Aorta (tissue), 5 donors: ENCODE results near the gene SMURF1. TPM values are rescaled to one million over a fixed set of nuclear protein-coding genes. Genes with fewer than 3 reads are reported as not detected.
A peak's percentile ranks its signal among the peaks of the same experiment; 100 is the strongest.

Source experiments
- ATAC-seq: fragments of 200-7000 bp; cut with Tn5 transposase; one replicate; pipeline ENCODE4 v1.9.1; 2022; ENCODE audit warnings: moderate library complexity; ENCODE audit not compliant: low FRiP score
- DNase-seq, 2 donors: peaks; one replicate each; pipeline ENCODE4 v3.0.0-alpha.2; 2020
- H3K27ac ChIP-seq, 2 donors: one replicate each; pipeline ENCODE4 v1.5.1; 2013; ENCODE audit warnings: low read length in 2 of 2, mild to moderate bottlenecking in 2 of 2, moderate library complexity in 2 of 2, control low read depth in 1 of 2, inconsistent platforms in 1 of 2, low read depth in 1 of 2
- H3K27me3 ChIP-seq, 2 donors: one replicate each; pipeline ENCODE4 v1.6.1; 2013; ENCODE audit warnings: control low read depth in 1 of 2, low read length in 1 of 2, mild to moderate bottlenecking in 1 of 2, moderate library complexity in 1 of 2; ENCODE audit not compliant: insufficient read depth in 2 of 2, control insufficient read depth in 1 of 2
- H3K36me3 ChIP-seq, 2 donors: one replicate each; pipeline ENCODE4 v1.6.1; 2013; ENCODE audit warnings: control low read depth in 1 of 2, low read length in 1 of 2, mild to moderate bottlenecking in 1 of 2; ENCODE audit not compliant: insufficient read depth in 2 of 2, control insufficient read depth in 1 of 2
- H3K4me1 ChIP-seq, 2 donors: one replicate each; pipeline ENCODE4 v1.6.1; 2013; ENCODE audit warnings: low read length in 2 of 2, control low read depth in 1 of 2, mild to moderate bottlenecking in 1 of 2, moderate library complexity in 1 of 2; ENCODE audit not compliant: insufficient read depth in 2 of 2, control insufficient read depth in 1 of 2
- H3K4me3 ChIP-seq, 2 donors: one replicate each; pipeline ENCODE4 v1.5.1; 2013; ENCODE audit warnings: low read length in 2 of 2, control low read depth in 1 of 2, mild to moderate bottlenecking in 1 of 2
- H3K9me3 ChIP-seq: one replicate; pipeline ENCODE4 v1.6.1; 2013; ENCODE audit warnings: mild to moderate bottlenecking, low read length; ENCODE audit not compliant: control insufficient read depth
- WGBS, 2 donors: extraction: QIAGEN DNeasy Blood & Tissue Kit; methylation state at CpG; one replicate each; pipeline ENCODE4 v1.1.7; 2013; 5-methylcytosine and 5-hydroxymethylcytosine counted together
- intact Hi-C, 2 donors: fragments of 100-400 bp; cut with DNase I; formaldehyde crosslinking; loops; one replicate each; pipeline versions ENCODE4 v1.14.2 to v1.15.0; 2022
- polyA plus RNA-seq, 2 donors: library from polyadenylated mRNA; stranded (reverse); fragments of 200-250 nt; gene quantifications; one replicate each; pipeline ENCODE4 v1.2.3, GENCODE V29; 2013
- total RNA-seq, 2 donors: library from RNA; stranded (reverse); fragmentation: NEBNext Ultra II Directional; extraction: Animal tissue kit (Norgen Biotek cat#: 25700); gene quantifications; one replicate each; pipeline ENCODE4 v1.2.1, GENCODE V29; 2021
- donor health status: healthy with polysubstance abuse.
- donor health status: Bipolar disorder and iron deficiency.
- donor health status: DM: no; HTN: no; CAD: no.
- donor health status: DM: no; HTN: no; CAD: no.
- donor health status: DM: yes; HTN: yes; CAD: no.

The SMURF1 gene
- total and polyA plus RNA-seq, 4 donors, result 8.1 to 47.9 (median 30.5) TPM

GRCh38 chr7:99031496-99031895, 112.4 kb downstream of the SMURF1 start:
- intact Hi-C loops, result loop anchor here in 1 of 2 donors (10.0 kb wide), 1 partner anchor 373 kb away; the partner anchor contains the start of genes BUD31 and PDAP1
- Histone ChIP-seq H3K4me1 (peaks cover 0 to 4% of the 10 kb centered on the region in 2 donors), H3K36me3 (peaks cover 0 to 12% of the 10 kb centered on the region in 2 donors), H3K4me3 (no peak overlapping the region), H3K27ac (peak overlapping the region; percentile 68 to 78), H3K27me3 (no peaks in the 10 kb centered on the region), H3K9me3 (no peaks in the 10 kb centered on the region)
- 81 to 82% methylated on average over 7 of the region's 7 CpGs for WGBS, 2 donors
- peak in 1 of 2 donors; percentile 35 for DNase-seq
- no peak for ATAC-seq

DNA sequence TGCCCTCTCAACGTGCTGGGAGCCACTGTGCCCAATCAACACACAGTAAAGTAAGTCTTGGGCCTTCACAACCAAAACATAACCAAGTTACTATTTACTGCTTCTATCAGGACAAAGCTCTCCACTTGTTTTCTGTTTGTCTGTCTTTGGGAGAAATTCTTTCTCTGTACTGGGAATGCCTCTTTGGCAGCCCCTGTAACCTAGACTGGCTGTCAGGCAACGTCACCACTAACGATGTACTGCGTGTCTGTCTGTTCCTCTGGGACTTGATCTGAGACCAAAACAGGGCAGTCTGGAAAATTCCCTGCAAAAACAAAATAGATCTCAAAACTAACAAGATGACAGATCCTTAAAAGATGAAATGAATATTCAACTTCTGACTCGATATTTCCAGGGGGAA, 113.0 kb downstream of the SMURF1 start:
- ATAC-seq (peak; percentile 82), DNase-seq (peak in 1 of 2 donors; percentile 61)
- Histone ChIP-seq H3K4me1 (peaks cover 0 to 4% of the 10 kb centered on the region in 2 donors), H3K27ac (peak overlapping the region; percentile 47 to 69), H3K36me3 (peaks cover 0 to 12% of the 10 kb centered on the region in 2 donors), H3K27me3 (no peaks in the 10 kb centered on the region), H3K9me3 (no peaks in the 10 kb centered on the region), H3K4me3 (no peak overlapping the region)
- WGBS, 2 donors, result 3 to 7% methylated on average over 5 of the region's 5 CpGs
- intact Hi-C loops, result loop anchor here in 1 of 2 donors (10.0 kb wide), 1 partner anchor 374 kb away; the partner anchor contains the start of genes BUD31 and PDAP1

DNA sequence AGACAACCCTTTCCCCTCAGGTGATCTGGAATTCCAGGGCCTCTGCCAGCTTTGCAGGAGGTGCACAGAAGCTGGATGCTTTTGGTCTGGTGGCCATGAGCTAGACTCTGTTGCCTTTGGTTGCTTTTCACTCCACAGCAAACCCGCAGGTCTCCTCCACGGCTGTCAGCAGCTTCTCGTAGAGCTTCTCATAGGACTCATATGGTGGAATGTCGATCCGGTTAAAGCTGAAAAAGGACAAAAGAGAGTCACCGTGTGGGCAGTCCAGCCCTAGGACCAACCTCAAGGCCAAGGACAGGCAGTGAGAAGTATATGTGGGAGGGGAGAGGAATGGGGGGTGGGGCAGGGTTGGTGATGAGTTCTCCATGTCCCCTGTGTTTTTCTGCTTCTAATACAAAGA, 113.5 kb downstream of the SMURF1 start:
- H3K4me1 ChIP-seq, result peaks cover 0 to 4% of the 10 kb centered on the region in 2 donors
- DNase-seq (peak in 1 of 2 donors; percentile 35), ATAC-seq (peak; percentile 6)
- intact Hi-C loops, result loop anchor here in 1 of 2 donors (10.0 kb wide), 1 partner anchor 374 kb away; the partner anchor contains the start of genes BUD31 and PDAP1
- no peaks in the 10 kb centered on the region for H3K27me3 ChIP-seq
- WGBS, 2 donors, result 93 to 94% methylated on average over 6 of the region's 6 CpGs
- H3K4me3 ChIP-seq, result no peak overlapping the region
- H3K9me3 ChIP-seq, result no peaks in the 10 kb centered on the region
- peaks cover 0 to 10% of the 10 kb centered on the region in 2 donors for H3K36me3 ChIP-seq
- peak overlapping the region; percentile 47 to 95 for H3K27ac ChIP-seq

GRCh38 chr7:99029466-99030435, 114.2 kb downstream of the SMURF1 start:
- Histone ChIP-seq H3K4me3 (no peak overlapping the region), H3K4me1 (peaks cover 0 to 4% of the 10 kb centered on the region in 2 donors), H3K9me3 (no peaks in the 10 kb centered on the region), H3K27ac (peak overlapping the region; percentile 47 to 95), H3K36me3 (peaks cover 0 to 10% of the 10 kb centered on the region in 2 donors), H3K27me3 (no peaks in the 10 kb centered on the region)
- 91% methylated on average over 9 of the region's 9 CpGs for WGBS, 2 donors
- intact Hi-C loops, result loop anchor here in 1 of 2 donors (10.0 kb wide), 1 partner anchor 375 kb away; the partner anchor contains the start of genes BUD31 and PDAP1
- DNase-seq (peak in 1 of 2 donors; percentile 4), ATAC-seq (no peak)

- ATAC-seq (no peak), DNase-seq (no peak)
- no peak overlapping the region for H3K27ac ChIP-seq
- H3K4me1 ChIP-seq, result peaks cover 0 to 4% of the 10 kb centered on the region in 2 donors
- 94 to 95% methylated on average over 27 of the region's 27 CpGs for WGBS, 2 donors
- no peaks in the 10 kb centered on the region for H3K9me3 ChIP-seq
- H3K36me3 ChIP-seq, result peaks cover 0 to 4% of the 10 kb centered on the region in 2 donors
- H3K27me3 ChIP-seq, result no peaks in the 10 kb centered on the region
- H3K4me3 ChIP-seq, result no peak overlapping the region
- intact Hi-C loops, result no loop called here
Measured at GRCh38 chr7:99028261-99028973, 115.5 kb downstream of the SMURF1 start.

GRCh38 chr7:99027841-99028240, 116.1 kb downstream of the SMURF1 start:
- Histone ChIP-seq H3K4me3 (no peak overlapping the region), H3K27ac (no peak overlapping the region), H3K27me3 (no peaks in the 10 kb centered on the region), H3K36me3 (peaks cover 0 to 4% of the 10 kb centered on the region in 2 donors), H3K9me3 (no peaks in the 10 kb centered on the region), H3K4me1 (peaks cover 0 to 4% of the 10 kb centered on the region in 2 donors)
- DNase-seq, result peak in 1 of 2 donors; percentile 32
- ATAC-seq, result no peak
- 91 to 92% methylated on average over 20 of the region's 20 CpGs for WGBS, 2 donors
- intact Hi-C loops, result no loop called here

GRCh38 chr7:99027241-99027640, 116.7 kb downstream of the SMURF1 start:
- ATAC-seq (no peak), DNase-seq (no peak)
- WGBS, 2 donors, result 52 to 56% methylated on average over 3 of the region's 3 CpGs
- H3K4me3 ChIP-seq, result no peak overlapping the region
- no peaks in the 10 kb centered on the region for H3K9me3 ChIP-seq
- intact Hi-C loops, result no loop called here
- H3K4me1 ChIP-seq, result peaks cover 0 to 4% of the 10 kb centered on the region in 2 donors
- no peaks in the 10 kb centered on the region for H3K27me3 ChIP-seq
- peaks cover 0 to 4% of the 10 kb centered on the region in 2 donors for H3K36me3 ChIP-seq
- no peak overlapping the region for H3K27ac ChIP-seq

DNA sequence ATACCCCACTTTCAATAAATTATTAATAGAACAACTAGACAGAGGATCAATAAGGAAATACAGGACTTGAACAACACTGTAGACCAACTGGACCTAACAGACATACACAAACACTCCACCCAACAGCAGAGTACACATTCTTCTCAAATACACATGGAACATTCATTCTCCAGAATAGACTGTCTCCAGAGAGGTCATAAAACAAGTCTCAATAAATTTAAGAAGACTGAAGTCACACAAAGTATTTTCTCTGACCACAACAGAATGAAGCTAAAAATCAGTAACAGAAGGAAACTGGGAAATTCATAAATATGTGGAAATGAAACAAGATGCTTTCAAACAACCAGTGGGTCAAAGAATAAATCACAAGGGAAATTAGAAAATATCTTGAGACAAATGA, 119.8 kb downstream of the SMURF1 start:
- no peak overlapping the region for H3K27ac ChIP-seq
- intact Hi-C loops, result no loop called here
- H3K27me3 ChIP-seq, result no peaks in the 10 kb centered on the region
- no peak for ATAC-seq
- H3K4me3 ChIP-seq, result no peak overlapping the region
- peaks cover 0 to 4% of the 10 kb centered on the region in 2 donors for H3K4me1 ChIP-seq
- H3K36me3 ChIP-seq, result peaks cover 0 to 2% of the 10 kb centered on the region in 2 donors
- DNase-seq, result no peak
- no peaks in the 10 kb centered on the region for H3K9me3 ChIP-seq
